RWPE2 (cell line): Measurements from ENCODE around the gene MAP4K4.
A peak's percentile ranks its signal among the peaks of the same experiment; 100 is the strongest.

Experiments used
- ATAC-seq: fragments of 200-7000 bp; cut with Tn5 transposase; 3 replicates; pipeline ENCODE4 v1.9.1; 2021; ENCODE audit warnings: low read depth
- DNase-seq: peaks from one replicate; pipeline ENCODE4 v3.0.0-alpha.2; 2020; ENCODE audit warnings: low spot score
- H3K27ac ChIP-seq: fragments of 450-650 bp; 2 replicates; pipeline ENCODE4 v1.5.1; 2017; ENCODE audit warnings: mild to moderate bottlenecking; ENCODE audit not compliant: poor library complexity, severe bottlenecking
- H3K27me3 ChIP-seq: fragments of 250-450 bp; sonication (Bioruptor Pico); 2 replicates; pipeline ENCODE4 v1.5.1; 2021; ENCODE audit warnings: mild to moderate bottlenecking, moderate library complexity; ENCODE audit not compliant: insufficient read depth, poor library complexity, severe bottlenecking
- H3K36me3 ChIP-seq: fragments of 250-450 bp; sonication (Bioruptor Pico); 2 replicates; pipeline ENCODE4 v1.5.1; 2020; ENCODE audit warnings: low read depth, mild to moderate bottlenecking, moderate library complexity
- H3K4me1 ChIP-seq: fragments of 250-450 bp; sonication (Bioruptor Pico); 2 replicates; pipeline ENCODE4 v1.5.1; 2021; ENCODE audit warnings: mild to moderate bottlenecking, moderate library complexity; ENCODE audit not compliant: insufficient read depth, poor library complexity, severe bottlenecking
- H3K4me3 ChIP-seq: fragments of 250-450 bp; sonication (Bioruptor Pico); 2 replicates; pipeline ENCODE4 v1.5.1; 2021; ENCODE audit warnings: mild to moderate bottlenecking, moderate library complexity; ENCODE audit not compliant: severe bottlenecking
- H3K9me3 ChIP-seq: fragments of 250-450 bp; sonication (Bioruptor Pico); 2 replicates; pipeline ENCODE4 v1.5.1; 2021; ENCODE audit warnings: mild to moderate bottlenecking, moderate library complexity; ENCODE audit not compliant: severe bottlenecking
- CTCF ChIP-seq: fragments of 450-650 bp; IDR thresholded peaks from one replicate; pipeline ENCODE4 v1.5.1; 2017; ENCODE audit warnings: mild to moderate bottlenecking, moderate library complexity; ENCODE audit not compliant: poor library complexity, severe bottlenecking

MAP4K4 gene

GRCh38 chr2:101787097-101787496 lies 89.6 kb downstream of the MAP4K4 start:
- peaks cover 22% of the 10 kb centered on the region for H3K36me3 ChIP-seq
- H3K4me1 ChIP-seq = peaks cover 8% of the 10 kb centered on the region
- peak; percentile 68; the same call in 1 of the 3 replicates for ATAC-seq
- H3K9me3 ChIP-seq = no peaks in the 10 kb centered on the region
- H3K27me3 ChIP-seq = no peaks in the 10 kb centered on the region
- H3K4me3 ChIP-seq = no peak overlapping the region
- no peak for DNase-seq
- no peak for TF ChIP-seq CTCF
- H3K27ac ChIP-seq = no peak overlapping the region

GRCh38 chr2:101788565-101788964 lies 91.1 kb downstream of the MAP4K4 start:
- no peak for ATAC-seq
- H3K36me3 ChIP-seq = peaks cover 24% of the 10 kb centered on the region

GRCh38 chr2:101788995-101789970 lies 91.8 kb downstream of the MAP4K4 start:
- no peak for ATAC-seq
- no peak for TF ChIP-seq CTCF
- no peak for DNase-seq
- H3K27me3 ChIP-seq = no peaks in the 10 kb centered on the region
- peaks cover 14% of the 10 kb centered on the region for H3K4me1 ChIP-seq
- no peaks in the 10 kb centered on the region for H3K9me3 ChIP-seq
- H3K27ac ChIP-seq = no peak overlapping the region
- H3K36me3 ChIP-seq = peaks cover 24% of the 10 kb centered on the region
- no peak overlapping the region for H3K4me3 ChIP-seq

More at GRCh38 chr2:101788565-101788964, 91.1 kb downstream of the MAP4K4 start:
- Histone ChIP-seq H3K27ac (no peak overlapping the region), H3K27me3 (no peaks in the 10 kb centered on the region), H3K4me3 (no peak overlapping the region), H3K9me3 (no peaks in the 10 kb centered on the region), H3K4me1 (peaks cover 8% of the 10 kb centered on the region)
- TF ChIP-seq CTCF = no peak
- DNase-seq = no peak

- Histone ChIP-seq H3K4me3 (no peak overlapping the region), H3K4me1 (peaks cover 22% of the 10 kb centered on the region), H3K36me3 (peaks cover 24% of the 10 kb centered on the region), H3K27ac (no peak overlapping the region), H3K27me3 (no peaks in the 10 kb centered on the region), H3K9me3 (no peaks in the 10 kb centered on the region)
- no peak for DNase-seq
- TF ChIP-seq CTCF = no peak
- no peak for ATAC-seq
Measured at GRCh38 chr2:101790416-101790815, 92.9 kb downstream of the MAP4K4 start.

- ATAC-seq = no peak
- Histone ChIP-seq H3K27ac (no peak overlapping the region), H3K4me3 (no peak overlapping the region), H3K36me3 (peaks cover 24% of the 10 kb centered on the region), H3K27me3 (no peaks in the 10 kb centered on the region), H3K9me3 (no peaks in the 10 kb centered on the region), H3K4me1 (peaks cover 22% of the 10 kb centered on the region)
- no peak for DNase-seq
- no peak for TF ChIP-seq CTCF
Measured at GRCh38 chr2:101790857-101791256, 93.3 kb downstream of the MAP4K4 start.
